Measurements from ENCODE around the gene NXPE1.

GRCh38 chr11:114525682-114526081 is 34.0 kb downstream of the NXPE1 start:
- no peak for TF ChIP-seq CTCF (IDR thresholded peaks at IDR 0.05)
- no peak for TF ChIP-seq BHLHE40 (IDR thresholded peaks at IDR 0.05; ENCODE audit: low read depth, low read length)
- no peak for TF ChIP-seq USF2 (IDR thresholded peaks at IDR 0.05)
- no peak for TF ChIP-seq EHMT2 (IDR thresholded peaks at IDR 0.05; ENCODE audit: low read depth)
